ENCODE results near the gene CCNE1.

DNA sequence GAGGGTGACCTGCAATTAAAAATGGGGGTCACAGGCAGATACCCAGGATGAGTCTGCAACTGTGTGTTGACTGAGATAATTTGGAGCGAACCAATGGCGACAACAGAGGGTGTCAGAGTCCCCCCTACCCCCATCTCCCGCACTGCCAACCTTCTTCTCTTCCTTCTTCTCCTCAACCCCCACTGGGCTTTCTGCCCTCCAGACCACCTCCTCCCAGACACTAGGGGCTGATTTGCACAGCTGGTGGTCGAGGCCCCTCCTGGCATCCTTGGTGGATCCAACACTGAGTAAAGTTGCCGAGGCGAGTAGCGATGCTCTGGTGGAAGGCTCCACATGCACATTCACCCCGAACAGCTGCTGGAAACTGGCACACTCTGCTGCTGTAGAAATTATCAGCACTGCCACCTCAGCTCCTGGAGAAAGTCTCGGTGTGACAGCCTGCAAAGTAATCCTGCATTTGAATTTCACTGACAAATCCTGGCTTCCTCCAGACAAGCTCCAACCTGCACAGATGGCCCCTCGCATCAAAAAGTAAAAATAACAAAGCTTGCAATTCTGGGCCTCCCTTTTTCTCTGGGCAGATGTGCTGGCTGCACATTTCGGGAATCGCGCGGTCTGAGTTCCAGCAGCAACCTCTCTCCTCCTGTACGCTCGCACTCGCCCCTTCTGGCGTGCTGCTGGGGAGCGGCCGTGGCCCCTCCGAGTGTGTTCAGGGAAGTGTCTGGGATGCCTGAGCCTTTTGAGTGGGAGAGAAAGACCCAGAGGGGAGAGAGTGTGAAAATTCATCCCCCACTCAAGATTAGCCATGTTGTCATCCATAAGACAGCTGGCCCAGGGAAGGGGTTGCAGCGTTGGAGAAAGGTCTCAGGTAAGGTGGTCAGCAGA, 28.5 kb downstream of the CCNE1 start:
- TF ChIP-seq, protein P1, sequence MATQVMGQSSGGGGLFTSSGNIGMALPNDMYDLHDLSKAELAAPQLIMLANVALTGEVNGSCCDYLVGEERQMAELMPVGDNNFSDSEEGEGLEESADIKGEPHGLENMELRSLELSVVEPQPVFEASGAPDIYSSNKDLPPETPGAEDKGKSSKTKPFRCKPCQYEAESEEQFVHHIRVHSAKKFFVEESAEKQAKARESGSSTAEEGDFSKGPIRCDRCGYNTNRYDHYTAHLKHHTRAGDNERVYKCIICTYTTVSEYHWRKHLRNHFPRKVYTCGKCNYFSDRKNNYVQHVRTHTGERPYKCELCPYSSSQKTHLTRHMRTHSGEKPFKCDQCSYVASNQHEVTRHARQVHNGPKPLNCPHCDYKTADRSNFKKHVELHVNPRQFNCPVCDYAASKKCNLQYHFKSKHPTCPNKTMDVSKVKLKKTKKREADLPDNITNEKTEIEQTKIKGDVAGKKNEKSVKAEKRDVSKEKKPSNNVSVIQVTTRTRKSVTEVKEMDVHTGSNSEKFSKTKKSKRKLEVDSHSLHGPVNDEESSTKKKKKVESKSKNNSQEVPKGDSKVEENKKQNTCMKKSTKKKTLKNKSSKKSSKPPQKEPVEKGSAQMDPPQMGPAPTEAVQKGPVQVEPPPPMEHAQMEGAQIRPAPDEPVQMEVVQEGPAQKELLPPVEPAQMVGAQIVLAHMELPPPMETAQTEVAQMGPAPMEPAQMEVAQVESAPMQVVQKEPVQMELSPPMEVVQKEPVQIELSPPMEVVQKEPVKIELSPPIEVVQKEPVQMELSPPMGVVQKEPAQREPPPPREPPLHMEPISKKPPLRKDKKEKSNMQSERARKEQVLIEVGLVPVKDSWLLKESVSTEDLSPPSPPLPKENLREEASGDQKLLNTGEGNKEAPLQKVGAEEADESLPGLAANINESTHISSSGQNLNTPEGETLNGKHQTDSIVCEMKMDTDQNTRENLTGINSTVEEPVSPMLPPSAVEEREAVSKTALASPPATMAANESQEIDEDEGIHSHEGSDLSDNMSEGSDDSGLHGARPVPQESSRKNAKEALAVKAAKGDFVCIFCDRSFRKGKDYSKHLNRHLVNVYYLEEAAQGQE (IDR thresholded peaks at IDR 0.05; ENCODE audit: insufficient read depth in 1 of 2, low read depth in 2 of 2, low read length in 1 of 2), result no peak
- TF ChIP-seq, protein P2, sequence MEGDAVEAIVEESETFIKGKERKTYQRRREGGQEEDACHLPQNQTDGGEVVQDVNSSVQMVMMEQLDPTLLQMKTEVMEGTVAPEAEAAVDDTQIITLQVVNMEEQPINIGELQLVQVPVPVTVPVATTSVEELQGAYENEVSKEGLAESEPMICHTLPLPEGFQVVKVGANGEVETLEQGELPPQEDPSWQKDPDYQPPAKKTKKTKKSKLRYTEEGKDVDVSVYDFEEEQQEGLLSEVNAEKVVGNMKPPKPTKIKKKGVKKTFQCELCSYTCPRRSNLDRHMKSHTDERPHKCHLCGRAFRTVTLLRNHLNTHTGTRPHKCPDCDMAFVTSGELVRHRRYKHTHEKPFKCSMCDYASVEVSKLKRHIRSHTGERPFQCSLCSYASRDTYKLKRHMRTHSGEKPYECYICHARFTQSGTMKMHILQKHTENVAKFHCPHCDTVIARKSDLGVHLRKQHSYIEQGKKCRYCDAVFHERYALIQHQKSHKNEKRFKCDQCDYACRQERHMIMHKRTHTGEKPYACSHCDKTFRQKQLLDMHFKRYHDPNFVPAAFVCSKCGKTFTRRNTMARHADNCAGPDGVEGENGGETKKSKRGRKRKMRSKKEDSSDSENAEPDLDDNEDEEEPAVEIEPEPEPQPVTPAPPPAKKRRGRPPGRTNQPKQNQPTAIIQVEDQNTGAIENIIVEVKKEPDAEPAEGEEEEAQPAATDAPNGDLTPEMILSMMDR (IDR thresholded peaks at IDR 0.05), result no peak
- TF ChIP-seq POLR2AphosphoS5 (IDR thresholded peaks at IDR 0.05; ENCODE audit: low read depth, low read length), result no peak
- no peak for TF ChIP-seq SIN3A (IDR thresholded peaks at IDR 0.05; ENCODE audit: borderline replicate concordance, insufficient read depth, low read depth, low read length)
- TF ChIP-seq TCF7L2 (IDR thresholded peaks at IDR 0.05; ENCODE audit: low read depth, low read length), result no peak
